SK-N-MC (cell line): ENCODE results near the gene OPCML.

Experiments
- EZH2 ChIP-seq: fragments of 200-600 bp; sonication (generic); IDR thresholded peaks from one replicate; pipeline ENCODE4 v1.6.1; 2017; ENCODE audit warnings: antibody characterized with exemption
- POLR2AphosphoS5 ChIP-seq: IDR thresholded peaks from 2 replicates; pipeline ENCODE4 v1.6.1; 2012; ENCODE audit warnings: mild to moderate bottlenecking, low read depth, low read length, borderline replicate concordance

GRCh38 chr11:133019545-133020371 lies 512.5 kb downstream of the OPCML start:
- TF ChIP-seq POLR2AphosphoS5 (no peak), EZH2 (no peak)
